LNCAP (cell line): ENCODE data around the gene HABP4.
A peak's percentile ranks its signal among the peaks of the same experiment; 100 is the strongest.

Source experiments
- CTCF ChIP-seq: fragments of 450-650 bp; IDR thresholded peaks from 2 replicates; pipeline ENCODE4 v1.5.1; 2017; ENCODE audit warnings: mild to moderate bottlenecking

HABP4 gene

GRCh38 chr9:96453625-96454024 lies 3.7 kb downstream of the HABP4 start:
- peak; percentile 81 for TF ChIP-seq CTCF

GRCh38 chr9:96457266-96457665 lies 7.3 kb downstream of the HABP4 start:
- no peak for TF ChIP-seq CTCF

- TF ChIP-seq CTCF: no peak
Observed at GRCh38 chr9:96458226-96458625, 8.3 kb downstream of the HABP4 start.

GRCh38 chr9:96459268-96460007 lies 9.5 kb downstream of the HABP4 start:
- TF ChIP-seq CTCF: no peak

- TF ChIP-seq CTCF: no peak
Observed at GRCh38 chr9:96460470-96460869, 10.5 kb downstream of the HABP4 start.

GRCh38 chr9:96460882-96461281 lies 10.9 kb downstream of the HABP4 start:
- TF ChIP-seq CTCF: no peak

GRCh38 chr9:96461336-96461735 lies 11.4 kb downstream of the HABP4 start:
- TF ChIP-seq CTCF: no peak

- no peak for TF ChIP-seq CTCF
Observed at GRCh38 chr9:96462541-96462940, 12.6 kb downstream of the HABP4 start.
